H9 (cell line): ENCODE measurements around the gene DBNDD1. TPM values are rescaled to one million over a fixed set of nuclear protein-coding genes. Genes with fewer than 3 reads are reported as not detected.

Experiments used
- DNase-seq: peaks from one replicate; pipeline ENCODE4 v3.0.0-alpha.2; 2017
- H2AFZ ChIP-seq: one replicate; pipeline ENCODE4 v1.6.1; 2013; ENCODE audit warnings: mild to moderate bottlenecking, low read length, control low read depth, moderate library complexity
- H2AK5ac ChIP-seq: 2 replicates; pipeline ENCODE4 v1.6.1; 2013; ENCODE audit warnings: low read length, control low read depth, mixed read lengths; ENCODE audit not compliant: insufficient read length
- H2BK120ac ChIP-seq: one replicate; pipeline ENCODE4 v1.6.1; 2013; ENCODE audit warnings: low read depth, mild to moderate bottlenecking, low read length, control low read depth, inconsistent platforms; ENCODE audit not compliant: poor library complexity, severe bottlenecking
- H2BK12ac ChIP-seq: 2 replicates; pipeline ENCODE4 v1.6.1; 2013; ENCODE audit warnings: low read length, control low read depth, mixed read lengths, low read depth; ENCODE audit not compliant: insufficient read length
- H2BK15ac ChIP-seq: 2 replicates; pipeline ENCODE4 v1.6.1; 2013; ENCODE audit warnings: low read depth, low read length, control low read depth
- H2BK20ac ChIP-seq: one replicate; pipeline ENCODE4 v1.6.1; 2013; ENCODE audit warnings: low read depth, mild to moderate bottlenecking, low read length, control low read depth, inconsistent platforms; ENCODE audit not compliant: poor library complexity, severe bottlenecking
- H2BK5ac ChIP-seq: 2 replicates; pipeline ENCODE4 v1.6.1; 2013; ENCODE audit warnings: low read length, control low read depth, mixed read lengths; ENCODE audit not compliant: insufficient read length
- H3K14ac ChIP-seq: 2 replicates; pipeline ENCODE4 v1.6.1; 2013; ENCODE audit warnings: low read length, control low read depth; ENCODE audit not compliant: insufficient read depth
- H3K18ac ChIP-seq: 2 replicates; pipeline ENCODE4 v1.6.1; 2013; ENCODE audit warnings: low read depth, mild to moderate bottlenecking, mixed read lengths, low read length, control low read depth; ENCODE audit not compliant: insufficient read length
- H3K23ac ChIP-seq: 2 replicates; pipeline ENCODE4 v1.6.1; 2013; ENCODE audit warnings: low read length, control low read depth, mixed read lengths, low read depth; ENCODE audit not compliant: insufficient read length
- H3K23me2 ChIP-seq: 2 replicates; pipeline ENCODE4 v1.6.1; 2013; ENCODE audit warnings: low read depth, mild to moderate bottlenecking, mixed read lengths, low read length, control low read depth; ENCODE audit not compliant: insufficient read length, poor library complexity, severe bottlenecking
- H3K27ac ChIP-seq: 2 replicates; pipeline ENCODE4 v1.5.1; 2013; ENCODE audit warnings: low read length, control low read depth, mixed read lengths, low read depth; ENCODE audit not compliant: insufficient read length
- H3K27me3 ChIP-seq: 2 replicates; pipeline ENCODE4 v1.6.1; 2013; ENCODE audit warnings: low read length, control low read depth, inconsistent platforms; ENCODE audit not compliant: insufficient read depth
- H3K4ac ChIP-seq: 2 replicates; pipeline ENCODE4 v1.6.1; 2013; ENCODE audit warnings: low read depth, mild to moderate bottlenecking, control low read depth, inconsistent platforms, low read length, moderate library complexity
- H3K4me1 ChIP-seq: 2 replicates; pipeline ENCODE4 v1.6.1; 2013; ENCODE audit warnings: low read length, control low read depth, inconsistent platforms; ENCODE audit not compliant: insufficient read depth
- H3K4me2 ChIP-seq: 2 replicates; pipeline ENCODE4 v1.6.1; 2013; ENCODE audit warnings: low read length, control low read depth, mixed read lengths; ENCODE audit not compliant: insufficient read length, insufficient read depth
- H3K56ac ChIP-seq: 2 replicates; pipeline ENCODE4 v1.6.1; 2013; ENCODE audit warnings: low read depth, mild to moderate bottlenecking, mixed read lengths, low read length, control low read depth; ENCODE audit not compliant: insufficient read length
- H3K79me1 ChIP-seq: 2 replicates; pipeline ENCODE4 v1.6.1; 2013; ENCODE audit warnings: low read depth, mild to moderate bottlenecking, moderate library complexity, low read length, control low read depth, inconsistent platforms; ENCODE audit not compliant: insufficient read depth, poor library complexity, severe bottlenecking
- H3K79me2 ChIP-seq: 2 replicates; pipeline ENCODE4 v1.6.1; 2013; ENCODE audit warnings: low read length, control low read depth, inconsistent platforms; ENCODE audit not compliant: insufficient read depth
- H3K9ac ChIP-seq: 2 replicates; pipeline ENCODE4 v1.6.1; 2013; ENCODE audit warnings: low read length, control low read depth, mixed read lengths; ENCODE audit not compliant: insufficient read length; ENCODE audit errors: extremely low read depth
- H3K9me3 ChIP-seq: one replicate; pipeline ENCODE4 v1.6.1; 2013; ENCODE audit warnings: low read depth, low read length, inconsistent platforms; ENCODE audit not compliant: control insufficient read depth
- H3T11ph ChIP-seq: one replicate; pipeline ENCODE4 v1.6.1; 2013; ENCODE audit warnings: mild to moderate bottlenecking, low read length, control low read depth, inconsistent platforms
- H4K20me1 ChIP-seq: one replicate; pipeline ENCODE4 v1.6.1; 2013; ENCODE audit not compliant: control insufficient read depth, insufficient read length, insufficient read depth
- H4K5ac ChIP-seq: 2 replicates; pipeline ENCODE4 v1.6.1; 2013; ENCODE audit warnings: low read depth, mild to moderate bottlenecking, mixed read lengths, low read length, control low read depth; ENCODE audit not compliant: insufficient read length
- H4K8ac ChIP-seq: replicated peaks from 2 replicates; pipeline ENCODE4 v1.6.1; 2013; ENCODE audit warnings: low read length, control low read depth, mixed read lengths, low read depth; ENCODE audit not compliant: insufficient read length
- H4K91ac ChIP-seq: 2 replicates; pipeline ENCODE4 v1.6.1; 2013; ENCODE audit warnings: low read depth, mild to moderate bottlenecking, moderate library complexity, mixed read lengths, low read length, control low read depth; ENCODE audit not compliant: insufficient read length
- H3K27ac Mint-ChIP-seq, 3 experiments: 2 replicates in 2 of 3; 3 replicates in 1 of 3; pipeline ENCODE4 v1.8.0; 2020 to 2021; ENCODE audit warnings: mixed read lengths in 3 of 3, mild to moderate bottlenecking in 1 of 3, moderate library complexity in 1 of 3
- H3K27me3 Mint-ChIP-seq: 2 replicates; pipeline ENCODE4 v1.8.0; 2021; ENCODE audit warnings: low read depth, mild to moderate bottlenecking, moderate library complexity, mixed read lengths
- H3K36me3 Mint-ChIP-seq, 3 experiments: 2 replicates in 2 of 3; 3 replicates in 1 of 3; pipeline ENCODE4 v1.8.0; 2020 to 2021; ENCODE audit warnings: low read depth in 3 of 3, mixed read lengths in 3 of 3; ENCODE audit not compliant: insufficient read depth in 1 of 3
- H3K4me1 Mint-ChIP-seq, 2 experiments: 2 replicates each; pipeline ENCODE4 v1.8.0; 2020; ENCODE audit warnings: mixed read lengths in 2 of 2
- H3K4me3 Mint-ChIP-seq, 2 experiments: 2 replicates in 1 of 2; 3 replicates in 1 of 2; pipeline ENCODE4 v1.8.0; 2020 to 2021; ENCODE audit warnings: mild to moderate bottlenecking in 2 of 2, mixed read lengths in 2 of 2, moderate library complexity in 1 of 2
- H3K9me3 Mint-ChIP-seq, 2 experiments: 2 replicates in 1 of 2; 3 replicates in 1 of 2; pipeline ENCODE4 v1.8.0; 2020; ENCODE audit warnings: mild to moderate bottlenecking in 2 of 2, mixed read lengths in 2 of 2, moderate library complexity in 1 of 2
- WGBS: extraction: QIAGEN DNeasy Blood & Tissue Kit; methylation state at CpG from one replicate; pipeline ENCODE4 v1.1.7; 2013; ENCODE audit warnings: missing lambda C conversion rate, low lambda C conversion rate, mixed read lengths; ENCODE audit not compliant: insufficient read length; ENCODE audit errors: extremely low coverage; 5-methylcytosine and 5-hydroxymethylcytosine counted together
- total RNA-seq: library from RNA; stranded (reverse); gene quantifications from 2 replicates; pipeline ENCODE4 v1.2.1, GENCODE V29; 2021
- TF ChIP-seq, protein P1 (sequence below): fragments of 200-600 bp; sonication (generic); conservative IDR thresholded peaks from 3 replicates; pipeline ENCODE4 v1.8.0; 2021; ENCODE audit warnings: antibody characterized with exemption, mild to moderate bottlenecking

The DBNDD1 gene
- total RNA-seq, 1 experiment from 2014 or later = 87.3 TPM

DNA sequence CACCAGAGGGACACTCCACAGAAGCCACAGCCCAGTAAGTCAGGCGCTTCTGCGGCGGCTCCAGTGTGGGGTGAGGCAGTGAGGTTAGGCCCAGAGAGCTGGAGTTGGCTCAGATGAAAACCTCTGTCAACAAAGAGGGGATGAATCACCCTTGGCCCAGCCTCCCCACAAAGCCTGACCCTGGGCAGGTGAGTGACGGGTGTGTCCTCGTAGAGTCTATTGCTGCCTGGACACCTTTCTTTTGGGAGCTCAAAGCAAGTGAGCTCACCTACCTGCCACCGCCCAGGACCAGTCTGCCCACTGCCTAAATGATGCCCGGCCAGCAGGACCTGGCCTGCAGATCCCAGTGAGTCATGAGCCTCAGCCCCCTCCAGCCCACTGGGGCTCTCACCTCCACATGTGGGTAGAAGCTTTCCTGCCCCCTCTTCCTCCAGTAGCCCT is 24.9 kb upstream of the DBNDD1 start:
- H2BK20ac ChIP-seq = no peak overlapping the region
- H3K27me3 Mint-ChIP-seq = no peaks in the 10 kb centered on the region; the same call in 1 of the 2 replicates
- no peak overlapping the region for H4K8ac ChIP-seq
- no peaks in the 10 kb centered on the region for H3K9me3 ChIP-seq
- no peak overlapping the region for H3K27ac Mint-ChIP-seq
- H3K4ac ChIP-seq = no peak overlapping the region
- H3K23ac ChIP-seq = no peak overlapping the region
- no peak overlapping the region for H3K18ac ChIP-seq
- no peak overlapping the region for H3K4me3 Mint-ChIP-seq
- H4K20me1 ChIP-seq = no peaks in the 10 kb centered on the region
- H3K79me2 ChIP-seq = no peaks in the 10 kb centered on the region
- no peak overlapping the region for H3T11ph ChIP-seq
- no peak overlapping the region for H3K4me2 ChIP-seq
- peaks cover 8% of the 10 kb centered on the region for H3K23me2 ChIP-seq
- no peaks in the 10 kb centered on the region for H3K27me3 ChIP-seq
- H3K79me1 ChIP-seq = no peaks in the 10 kb centered on the region
- no peak overlapping the region for H2BK15ac ChIP-seq
- no peak overlapping the region for H2AK5ac ChIP-seq
- peaks cover 0 to 32% (median 30%) of the 10 kb centered on the region in 3 experiments; a peak in 5 of 7 replicates for H3K36me3 Mint-ChIP-seq
- no peak overlapping the region for H3K27ac ChIP-seq
- H2BK120ac ChIP-seq = no peak overlapping the region
- no peak overlapping the region for H3K56ac ChIP-seq
- TF ChIP-seq, protein P1, sequence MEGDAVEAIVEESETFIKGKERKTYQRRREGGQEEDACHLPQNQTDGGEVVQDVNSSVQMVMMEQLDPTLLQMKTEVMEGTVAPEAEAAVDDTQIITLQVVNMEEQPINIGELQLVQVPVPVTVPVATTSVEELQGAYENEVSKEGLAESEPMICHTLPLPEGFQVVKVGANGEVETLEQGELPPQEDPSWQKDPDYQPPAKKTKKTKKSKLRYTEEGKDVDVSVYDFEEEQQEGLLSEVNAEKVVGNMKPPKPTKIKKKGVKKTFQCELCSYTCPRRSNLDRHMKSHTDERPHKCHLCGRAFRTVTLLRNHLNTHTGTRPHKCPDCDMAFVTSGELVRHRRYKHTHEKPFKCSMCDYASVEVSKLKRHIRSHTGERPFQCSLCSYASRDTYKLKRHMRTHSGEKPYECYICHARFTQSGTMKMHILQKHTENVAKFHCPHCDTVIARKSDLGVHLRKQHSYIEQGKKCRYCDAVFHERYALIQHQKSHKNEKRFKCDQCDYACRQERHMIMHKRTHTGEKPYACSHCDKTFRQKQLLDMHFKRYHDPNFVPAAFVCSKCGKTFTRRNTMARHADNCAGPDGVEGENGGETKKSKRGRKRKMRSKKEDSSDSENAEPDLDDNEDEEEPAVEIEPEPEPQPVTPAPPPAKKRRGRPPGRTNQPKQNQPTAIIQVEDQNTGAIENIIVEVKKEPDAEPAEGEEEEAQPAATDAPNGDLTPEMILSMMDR = no peak
- H4K5ac ChIP-seq = no peak overlapping the region
- H2BK5ac ChIP-seq = no peak overlapping the region
- H3K4me1 Mint-ChIP-seq = peaks cover 4 to 8% of the 10 kb centered on the region in 2 experiments
- H2BK12ac ChIP-seq = no peak overlapping the region
- H3K9ac ChIP-seq = no peak overlapping the region
- WGBS = no CpG with 5 or more reads among the region's 7 CpGs
- no peaks in the 10 kb centered on the region for H3K9me3 Mint-ChIP-seq
- H3K4me1 ChIP-seq = no peaks in the 10 kb centered on the region
- H2AFZ ChIP-seq = no peak overlapping the region
- H4K91ac ChIP-seq = no peak overlapping the region
- no peak overlapping the region for H3K14ac ChIP-seq
- no peak for DNase-seq
